C4-2B (cell line): ENCODE results near the gene TOPBP1.

Source experiments
- ZFX ChIP-seq: fragments of 450-650 bp; IDR thresholded peaks from 2 replicates; pipeline ENCODE4 v1.6.1; 2017
- TF ChIP-seq, protein P1 (sequence below): fragments of 450-650 bp; conservative IDR thresholded peaks from 2 replicates; pipeline ENCODE4 v1.5.1; 2017; ENCODE audit warnings: mild to moderate bottlenecking

DNA sequence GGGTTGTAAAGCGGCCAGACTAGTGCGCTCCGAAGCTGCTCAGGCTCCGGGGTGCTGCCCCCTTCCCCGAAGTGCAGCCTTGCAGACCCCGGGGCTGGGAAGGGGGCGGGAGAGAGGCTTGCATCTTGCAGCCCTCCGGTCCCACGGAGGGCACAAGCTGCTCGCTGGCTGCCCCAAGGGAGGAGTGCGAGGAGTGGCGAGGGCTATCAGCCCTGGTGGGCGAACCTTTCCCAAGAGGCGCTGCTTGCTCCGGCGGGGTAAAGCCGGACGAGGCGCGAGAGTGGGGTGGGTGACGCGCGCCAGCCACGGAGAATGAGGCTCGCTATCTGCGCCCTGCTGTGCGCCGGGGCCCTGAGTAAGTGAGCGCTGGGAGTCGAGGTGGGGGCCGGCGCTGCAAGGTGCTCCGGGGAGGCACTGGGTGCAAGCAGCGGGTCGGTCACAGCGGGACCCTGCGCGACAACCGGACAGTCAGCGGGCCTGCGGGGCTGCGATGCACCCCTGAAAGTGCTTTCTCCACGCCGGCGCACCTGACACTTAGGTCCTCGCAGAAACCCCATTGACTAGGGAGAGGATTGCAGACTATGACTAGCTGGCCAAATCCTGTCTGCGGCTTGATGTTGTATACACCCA lies 12.7 kb upstream of the TOPBP1 start:
- TF ChIP-seq, protein P1, sequence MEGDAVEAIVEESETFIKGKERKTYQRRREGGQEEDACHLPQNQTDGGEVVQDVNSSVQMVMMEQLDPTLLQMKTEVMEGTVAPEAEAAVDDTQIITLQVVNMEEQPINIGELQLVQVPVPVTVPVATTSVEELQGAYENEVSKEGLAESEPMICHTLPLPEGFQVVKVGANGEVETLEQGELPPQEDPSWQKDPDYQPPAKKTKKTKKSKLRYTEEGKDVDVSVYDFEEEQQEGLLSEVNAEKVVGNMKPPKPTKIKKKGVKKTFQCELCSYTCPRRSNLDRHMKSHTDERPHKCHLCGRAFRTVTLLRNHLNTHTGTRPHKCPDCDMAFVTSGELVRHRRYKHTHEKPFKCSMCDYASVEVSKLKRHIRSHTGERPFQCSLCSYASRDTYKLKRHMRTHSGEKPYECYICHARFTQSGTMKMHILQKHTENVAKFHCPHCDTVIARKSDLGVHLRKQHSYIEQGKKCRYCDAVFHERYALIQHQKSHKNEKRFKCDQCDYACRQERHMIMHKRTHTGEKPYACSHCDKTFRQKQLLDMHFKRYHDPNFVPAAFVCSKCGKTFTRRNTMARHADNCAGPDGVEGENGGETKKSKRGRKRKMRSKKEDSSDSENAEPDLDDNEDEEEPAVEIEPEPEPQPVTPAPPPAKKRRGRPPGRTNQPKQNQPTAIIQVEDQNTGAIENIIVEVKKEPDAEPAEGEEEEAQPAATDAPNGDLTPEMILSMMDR, result no peak
- no peak for TF ChIP-seq ZFX
